Thoracic aorta (tissue), 2 donors: ENCODE results near the gene CMTM4. TPM values are rescaled to one million over a fixed set of nuclear protein-coding genes. Genes with fewer than 3 reads are reported as not detected.
"Not testable (repeated sequence)": the region's sequence is repeated elsewhere in the genome, so short reads cannot be mapped to it uniquely, and the experiment has no call there.

Experiments
- ATAC-seq: fragments of 150-250 bp; one replicate; pipeline ENCODE4 v1.8.0; 2017; ENCODE audit warnings: low read depth; ENCODE audit not compliant: insufficient number of reproducible peaks, low FRiP score
- DNase-seq: peaks from one replicate; pipeline ENCODE4 v3.0.0-alpha.2; 2020; ENCODE audit warnings: low spot score
- H3K27ac ChIP-seq, 2 donors: fragments of 200-600 bp; sonication (generic); 1 replicate in 1 of 2; 2 replicates in 1 of 2; pipeline ENCODE4 v1.5.1; 2016; ENCODE audit warnings: mild to moderate bottlenecking in 2 of 2, moderate library complexity in 2 of 2
- H3K27me3 ChIP-seq: fragments of 200-600 bp; sonication (generic); replicated peaks from 2 replicates; pipeline ENCODE4 v1.6.0; 2016; ENCODE audit warnings: mild to moderate bottlenecking; ENCODE audit not compliant: insufficient read depth
- H3K36me3 ChIP-seq: fragments of 200-600 bp; sonication (generic); one replicate; pipeline ENCODE4 v1.5.1; 2016
- H3K4me1 ChIP-seq, 2 donors: fragments of 200-600 bp; sonication (generic); 1 replicate in 1 of 2; 2 replicates in 1 of 2; pipeline versions ENCODE4 v1.5.1 to v1.6.0; 2016; ENCODE audit warnings: low read depth in 2 of 2, mild to moderate bottlenecking in 1 of 2; ENCODE audit not compliant: control insufficient read depth in 1 of 2
- H3K4me3 ChIP-seq: fragments of 200-600 bp; sonication (generic); 2 replicates; pipeline ENCODE4 v1.5.1; 2016; ENCODE audit warnings: mild to moderate bottlenecking
- H3K9me3 ChIP-seq: fragments of 200-600 bp; sonication (generic); 2 replicates; pipeline ENCODE4 v1.5.1; 2016
- CTCF ChIP-seq: fragments of 200-600 bp; sonication (generic); IDR thresholded peaks from one replicate; pipeline ENCODE4 v1.5.1; 2019; ENCODE audit warnings: antibody characterized with exemption
- total RNA-seq, 2 donors: library from RNA; depleted of rRNA; stranded (reverse); fragments of >200 nt; gene quantifications; one replicate each; pipeline versions ENCODE4 v1.1.0 to v1.2.3, GENCODE V29; 2016

CMTM4 gene
- total RNA-seq, 2 donors from 2014 or later: 12.0 to 25.7 TPM

- Histone ChIP-seq H3K4me1 (no peaks in the 10 kb centered on the region), H3K9me3 (no peaks in the 10 kb centered on the region), H3K36me3 (no peaks in the 10 kb centered on the region), H3K4me3 (no peak overlapping the region), H3K27me3 (no peaks in the 10 kb centered on the region), H3K27ac (no peak overlapping the region)
- TF ChIP-seq CTCF: no peak
- DNase-seq: no peak
- ATAC-seq: no peak
Measured at GRCh38 chr16:66668777-66669444, 27.6 kb downstream of the CMTM4 start.

- H3K27ac ChIP-seq: no peak overlapping the region
- no peaks in the 10 kb centered on the region for H3K27me3 ChIP-seq
- no peaks in the 10 kb centered on the region for H3K9me3 ChIP-seq
- no peaks in the 10 kb centered on the region for H3K36me3 ChIP-seq
- DNase-seq (no peak), ATAC-seq (no peak)
- no peaks in the 10 kb centered on the region for H3K4me1 ChIP-seq
- no peak for TF ChIP-seq CTCF
- H3K4me3 ChIP-seq: no peak overlapping the region
Measured at GRCh38 chr16:66667944-66668343, 28.6 kb downstream of the CMTM4 start.

- peaks cover 10 to 26% of the 10 kb centered on the region in 2 donors for H3K4me1 ChIP-seq
- DNase-seq: no peak
- H3K27me3 ChIP-seq: no peaks in the 10 kb centered on the region
- ATAC-seq: no peak
- H3K4me3 ChIP-seq: no peak overlapping the region
- H3K27ac ChIP-seq: peak overlapping the region; percentile 21 to 46
- peak; percentile 40 for TF ChIP-seq CTCF
- no peaks in the 10 kb centered on the region for H3K36me3 ChIP-seq
- no peaks in the 10 kb centered on the region for H3K9me3 ChIP-seq
Measured at GRCh38 chr16:66662445-66663194, 33.9 kb downstream of the CMTM4 start.

- not testable (repeated sequence) for H3K4me3 ChIP-seq, DNase-seq
Measured at GRCh38 chr16:66661671-66662346, 34.7 kb downstream of the CMTM4 start.

GRCh38 chr16:66661210-66661560 lies 35.4 kb downstream of the CMTM4 start:
- Histone ChIP-seq H3K27me3 (no peaks in the 10 kb centered on the region), H3K4me1 (peaks cover 10 to 26% of the 10 kb centered on the region in 2 donors), H3K9me3 (no peaks in the 10 kb centered on the region), H3K4me3 (peak overlapping the region; percentile 4), H3K27ac (peak overlapping the region in 1 of 2 donors; percentile 59), H3K36me3 (no peaks in the 10 kb centered on the region)
- TF ChIP-seq CTCF: no peak
- ATAC-seq (no peak), DNase-seq (no peak)

More at GRCh38 chr16:66661671-66662346, 34.7 kb downstream of the CMTM4 start:
- not testable (repeated sequence) for H3K36me3 ChIP-seq, ATAC-seq, H3K9me3 ChIP-seq, H3K27me3 ChIP-seq
- H3K4me1 ChIP-seq: peaks cover 10 to 26% of the 10 kb centered on the region in 2 donors
- peak overlapping the region; percentile 46 to 59 for H3K27ac ChIP-seq
